GM12874 (cell line): Measurements from ENCODE around the gene PRKCA.

ENCODE experiments used
- TF ChIP-seq, protein P1 (sequence below): IDR thresholded peaks from 2 replicates; pipeline ENCODE4 v1.5.1; 2011; ENCODE audit warnings: low read depth, mild to moderate bottlenecking, control low read depth, low read length, moderate library complexity; ENCODE audit not compliant: insufficient read depth

The PRKCA gene

DNA sequence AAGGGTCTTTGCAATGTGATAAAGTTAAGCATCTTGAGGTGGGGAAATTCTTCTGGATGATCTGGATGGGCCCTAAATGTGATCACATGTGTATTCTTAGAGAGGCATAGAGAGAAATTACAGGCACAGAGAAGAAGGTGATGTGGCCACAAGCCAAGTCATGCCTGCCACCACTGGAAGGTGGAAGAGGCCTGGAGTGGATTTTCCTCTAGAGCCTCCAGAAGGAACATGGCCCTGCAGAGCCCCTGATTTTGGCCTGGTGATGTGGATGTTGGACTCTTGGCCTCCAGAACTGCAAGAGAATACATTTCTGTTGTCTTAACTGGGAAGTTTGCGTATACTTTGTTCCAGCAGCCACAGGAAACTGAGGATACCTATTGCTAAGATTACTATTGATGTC lies 375.6 kb downstream of the PRKCA start:
- TF ChIP-seq, protein P1, sequence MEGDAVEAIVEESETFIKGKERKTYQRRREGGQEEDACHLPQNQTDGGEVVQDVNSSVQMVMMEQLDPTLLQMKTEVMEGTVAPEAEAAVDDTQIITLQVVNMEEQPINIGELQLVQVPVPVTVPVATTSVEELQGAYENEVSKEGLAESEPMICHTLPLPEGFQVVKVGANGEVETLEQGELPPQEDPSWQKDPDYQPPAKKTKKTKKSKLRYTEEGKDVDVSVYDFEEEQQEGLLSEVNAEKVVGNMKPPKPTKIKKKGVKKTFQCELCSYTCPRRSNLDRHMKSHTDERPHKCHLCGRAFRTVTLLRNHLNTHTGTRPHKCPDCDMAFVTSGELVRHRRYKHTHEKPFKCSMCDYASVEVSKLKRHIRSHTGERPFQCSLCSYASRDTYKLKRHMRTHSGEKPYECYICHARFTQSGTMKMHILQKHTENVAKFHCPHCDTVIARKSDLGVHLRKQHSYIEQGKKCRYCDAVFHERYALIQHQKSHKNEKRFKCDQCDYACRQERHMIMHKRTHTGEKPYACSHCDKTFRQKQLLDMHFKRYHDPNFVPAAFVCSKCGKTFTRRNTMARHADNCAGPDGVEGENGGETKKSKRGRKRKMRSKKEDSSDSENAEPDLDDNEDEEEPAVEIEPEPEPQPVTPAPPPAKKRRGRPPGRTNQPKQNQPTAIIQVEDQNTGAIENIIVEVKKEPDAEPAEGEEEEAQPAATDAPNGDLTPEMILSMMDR, result no peak

DNA sequence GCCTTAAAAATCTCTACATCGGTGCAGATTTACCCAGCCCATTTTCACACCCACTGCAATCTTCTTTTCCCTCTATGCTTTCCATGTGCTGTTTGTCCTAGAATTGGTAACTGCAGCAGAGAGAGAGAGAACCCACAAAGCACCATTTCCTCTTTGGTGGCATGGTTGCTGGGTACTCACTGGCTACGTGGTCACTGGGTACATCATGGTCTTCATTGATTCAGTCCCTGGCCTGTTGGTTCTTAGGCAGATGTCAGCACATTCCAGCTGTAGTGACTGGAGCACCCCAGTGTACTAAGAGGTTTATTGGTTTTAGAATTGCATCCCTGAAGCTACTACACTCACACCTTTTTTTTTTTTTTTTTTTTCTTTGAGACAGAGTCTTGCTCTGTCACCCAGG lies 376.4 kb downstream of the PRKCA start:
- TF ChIP-seq, protein P1, result no peak

DNA sequence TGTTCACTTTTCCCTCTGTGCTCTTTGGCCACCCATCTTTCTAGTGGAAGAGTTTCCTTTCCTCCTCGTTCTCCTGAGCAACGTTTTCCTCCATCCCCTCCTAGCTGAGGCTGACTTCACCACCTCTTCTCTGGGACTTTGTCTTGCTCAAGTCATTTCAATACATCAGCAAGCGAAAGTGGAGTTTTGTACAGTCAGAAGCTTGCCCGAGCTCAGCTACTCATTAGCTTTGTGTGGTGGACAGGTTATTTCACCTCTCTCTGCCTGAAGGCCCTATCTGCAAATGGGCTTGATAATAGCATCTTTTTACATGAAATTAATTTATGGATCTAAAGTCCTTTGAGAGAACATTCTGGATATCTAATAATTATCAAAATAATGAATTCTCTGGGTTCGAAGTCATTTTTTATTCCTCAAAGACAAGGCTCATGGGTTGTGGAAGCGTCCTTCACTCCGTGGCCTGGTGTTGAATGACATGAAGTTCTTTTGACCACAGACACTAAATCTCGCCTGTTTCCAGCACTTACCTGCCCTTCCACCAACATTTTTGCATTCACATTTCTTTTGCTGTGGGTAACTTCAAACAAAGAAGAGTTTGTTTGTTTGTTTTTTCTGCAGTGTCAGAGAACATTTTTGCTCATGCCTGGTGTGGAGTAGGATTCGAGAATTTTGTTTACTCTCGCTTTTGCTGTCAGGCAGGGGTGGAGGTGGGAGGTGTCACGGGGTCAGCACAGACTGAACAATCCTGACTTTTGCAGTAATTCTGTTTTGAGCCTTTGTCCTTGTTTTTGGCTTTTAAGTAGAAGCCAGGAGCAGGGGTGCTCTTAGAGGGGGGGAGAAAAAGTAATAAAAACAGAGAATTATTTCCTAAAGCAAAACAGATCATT lies 377.5 kb downstream of the PRKCA start:
- TF ChIP-seq, protein P1, result no peak

DNA sequence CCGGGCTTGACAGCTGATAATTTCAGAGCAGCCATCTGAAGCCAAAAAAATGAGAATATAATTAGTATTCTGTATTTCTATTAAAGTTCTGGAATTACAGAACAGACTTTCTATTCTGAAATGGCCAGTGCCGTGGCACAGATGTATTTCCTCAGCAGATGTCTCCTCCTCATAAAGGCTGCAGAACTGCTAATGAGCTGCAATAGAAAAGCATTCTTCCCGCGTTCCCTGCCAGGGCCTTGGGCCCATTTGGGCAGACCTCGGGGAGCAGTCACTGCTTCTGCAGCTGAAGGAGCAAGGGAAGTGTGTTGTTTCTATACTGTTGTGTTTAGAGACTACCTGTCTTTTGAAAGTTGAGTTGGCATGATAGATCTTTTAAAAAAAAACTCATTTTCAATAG lies 379.9 kb downstream of the PRKCA start:
- TF ChIP-seq, protein P1, result no peak

DNA sequence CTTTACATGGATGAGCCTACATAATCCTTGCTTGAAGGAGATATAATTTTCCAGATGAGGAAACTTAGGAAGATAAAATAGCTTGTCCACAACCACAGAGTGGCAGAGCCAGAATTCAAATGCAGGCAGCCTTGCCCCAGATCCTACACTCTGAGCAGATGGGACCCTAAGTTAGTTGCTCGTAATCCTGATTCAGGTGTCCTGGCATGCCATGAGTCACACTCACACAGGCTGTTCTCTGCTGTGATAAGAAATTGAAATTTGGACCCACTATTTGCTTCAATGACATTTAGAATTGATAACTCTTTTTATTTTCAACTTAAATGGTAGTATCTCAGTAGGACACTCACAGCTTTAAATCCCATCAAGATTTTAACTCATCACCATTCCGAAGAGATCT lies 381.8 kb downstream of the PRKCA start:
- TF ChIP-seq, protein P1, result no peak

DNA sequence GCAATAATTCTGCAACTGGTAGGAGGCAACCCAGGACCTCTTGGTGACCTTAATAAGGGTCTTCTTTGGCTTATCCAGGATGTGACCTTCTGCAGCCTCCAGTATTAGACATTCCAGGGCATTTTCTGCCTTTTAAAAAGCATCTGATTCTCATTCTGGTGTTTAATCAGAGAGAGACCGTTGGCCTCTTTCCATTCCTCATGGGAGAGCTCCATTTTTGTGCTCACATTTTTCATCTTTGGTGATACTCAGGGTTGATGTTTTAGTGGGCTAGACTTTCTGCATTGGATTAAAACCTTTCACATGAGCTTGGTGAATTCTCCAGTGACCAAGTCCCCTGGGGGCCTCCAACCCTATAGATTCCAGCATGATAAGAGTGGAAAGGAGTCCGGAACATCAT lies 382.3 kb downstream of the PRKCA start:
- TF ChIP-seq, protein P1, result no peak

DNA sequence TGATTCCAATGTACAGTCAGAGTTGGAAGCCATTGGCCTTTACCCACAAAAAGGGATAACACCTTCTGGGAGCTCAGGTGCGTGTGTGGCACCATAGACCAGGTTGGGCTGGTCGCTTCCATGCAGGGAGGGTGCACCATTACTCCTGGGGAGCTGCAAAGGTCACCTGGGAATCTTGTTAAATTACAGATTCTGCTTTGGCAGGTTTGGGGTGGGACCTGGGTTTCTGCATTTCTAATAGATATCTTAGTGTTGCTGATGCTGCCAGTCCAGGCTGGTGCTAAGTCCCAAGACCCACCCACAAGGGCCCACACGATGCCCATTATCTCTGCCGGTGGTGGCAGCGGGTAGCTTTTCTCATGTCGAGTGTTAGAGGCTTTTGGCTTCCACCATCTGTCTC lies 384.2 kb downstream of the PRKCA start:
- TF ChIP-seq, protein P1, result no peak
